HG03378 (cell line): ENCODE data around the gene MAPK13.

Experiments used
- ATAC-seq: cut with Tn5 transposase; IDR thresholded peaks from one replicate; pipeline ENCODE4 v1.9.1; 2021; ENCODE audit warnings: mild to moderate bottlenecking, moderate library complexity; ENCODE audit not compliant: unreplicated experiment

The MAPK13 gene

GRCh38 chr6:36142971-36143838, 12.9 kb downstream of the MAPK13 start:
- ATAC-seq: no peak

GRCh38 chr6:36145495-36145894, 15.2 kb downstream of the MAPK13 start:
- no peak for ATAC-seq

GRCh38 chr6:36147294-36147693, 17.0 kb downstream of the MAPK13 start:
- no peak for ATAC-seq

GRCh38 chr6:36149476-36149875, 19.2 kb downstream of the MAPK13 start:
- ATAC-seq: no peak

GRCh38 chr6:36150283-36150682, 20.0 kb downstream of the MAPK13 start:
- no peak for ATAC-seq

GRCh38 chr6:36154286-36154685, 24.0 kb downstream of the MAPK13 start:
- ATAC-seq: no peak

- no peak for ATAC-seq
Measured at GRCh38 chr6:36155662-36156061, 25.3 kb downstream of the MAPK13 start.

- no peak for ATAC-seq
Measured at GRCh38 chr6:36160147-36160760, 29.9 kb downstream of the MAPK13 start.

- ATAC-seq: no peak
Measured at GRCh38 chr6:36169023-36170007, 39.0 kb downstream of the MAPK13 start.

- ATAC-seq: no peak
Measured at GRCh38 chr6:36170704-36171103, 40.4 kb downstream of the MAPK13 start.

GRCh38 chr6:36171573-36171972, 41.3 kb downstream of the MAPK13 start:
- ATAC-seq: no peak

GRCh38 chr6:36177166-36177565, 46.9 kb downstream of the MAPK13 start:
- no peak for ATAC-seq

- ATAC-seq: no peak
Measured at GRCh38 chr6:36178544-36178943, 48.2 kb downstream of the MAPK13 start.

GRCh38 chr6:36180126-36180525, 49.8 kb downstream of the MAPK13 start:
- ATAC-seq: no peak

GRCh38 chr6:36184311-36184710, 54.0 kb downstream of the MAPK13 start:
- ATAC-seq: no peak

GRCh38 chr6:36186199-36186598, 55.9 kb downstream of the MAPK13 start:
- ATAC-seq: no peak

- no peak for ATAC-seq
Measured at GRCh38 chr6:36187446-36187845, 57.1 kb downstream of the MAPK13 start.
